Raji (cell line): ENCODE data around the gene ADARB1.

Source experiments
- POLR2A ChIP-seq: IDR thresholded peaks from 2 replicates; pipeline ENCODE4 v1.6.1; 2011; ENCODE audit warnings: low read depth, low read length, control low read depth; ENCODE audit not compliant: insufficient read depth

Gene ADARB1

DNA sequence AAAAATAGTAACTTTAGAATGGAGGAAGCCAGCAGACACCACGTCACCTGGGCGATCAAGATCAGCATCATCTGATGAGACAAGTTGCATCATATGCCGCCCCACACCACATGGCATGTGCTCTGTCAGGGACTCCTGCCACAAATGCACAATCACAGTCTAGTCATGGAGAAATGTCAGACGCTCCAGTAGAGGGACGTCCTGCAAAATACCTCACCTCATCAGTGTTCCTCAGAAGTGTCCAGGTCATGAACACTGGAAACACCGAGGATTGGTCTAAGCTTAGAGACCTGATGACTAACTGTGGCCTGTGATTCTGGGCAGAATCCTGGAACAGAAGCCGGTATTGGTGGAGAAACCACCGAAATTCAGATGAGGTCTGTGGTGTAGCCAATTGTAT lies 14.3 kb downstream of the ADARB1 start:
- no peak for TF ChIP-seq POLR2A

DNA sequence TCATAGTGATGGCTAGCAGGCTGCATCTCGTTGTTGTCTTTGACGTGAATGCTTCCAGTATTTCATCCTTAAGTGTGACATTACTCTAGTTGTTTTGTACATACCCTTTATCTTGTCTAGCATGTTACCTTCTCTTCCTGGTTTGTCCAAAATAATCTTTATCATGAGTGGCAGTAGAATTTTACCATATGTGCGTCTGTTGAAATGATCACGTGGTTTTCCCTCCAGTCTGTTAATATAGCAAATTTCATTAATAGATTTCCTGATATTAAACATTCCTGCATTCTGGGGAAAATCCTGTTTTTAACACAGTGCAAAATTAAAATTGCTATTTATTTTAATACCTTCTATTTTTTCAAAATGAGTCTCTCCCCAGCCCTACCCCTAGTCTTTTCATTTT lies 15.6 kb downstream of the ADARB1 start:
- no peak for TF ChIP-seq POLR2A

DNA sequence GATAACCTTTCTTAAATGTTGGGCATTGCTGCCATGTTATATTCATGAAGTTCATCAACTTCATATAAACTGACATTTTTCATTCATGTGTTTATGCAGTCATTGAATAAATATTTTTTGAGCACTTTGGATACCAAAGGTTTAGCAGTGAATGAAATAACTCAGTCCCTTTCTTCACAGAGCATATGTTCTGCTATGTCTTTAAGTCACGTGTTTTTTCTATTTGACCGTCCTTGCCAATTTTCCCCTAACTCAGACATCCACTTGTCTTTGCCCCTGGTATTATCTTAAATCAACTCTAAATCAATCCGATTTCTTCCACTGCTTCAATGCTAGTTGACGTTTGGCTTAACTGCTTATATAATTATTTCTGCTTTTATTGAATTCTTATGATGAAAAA lies 16.6 kb downstream of the ADARB1 start:
- no peak for TF ChIP-seq POLR2A

DNA sequence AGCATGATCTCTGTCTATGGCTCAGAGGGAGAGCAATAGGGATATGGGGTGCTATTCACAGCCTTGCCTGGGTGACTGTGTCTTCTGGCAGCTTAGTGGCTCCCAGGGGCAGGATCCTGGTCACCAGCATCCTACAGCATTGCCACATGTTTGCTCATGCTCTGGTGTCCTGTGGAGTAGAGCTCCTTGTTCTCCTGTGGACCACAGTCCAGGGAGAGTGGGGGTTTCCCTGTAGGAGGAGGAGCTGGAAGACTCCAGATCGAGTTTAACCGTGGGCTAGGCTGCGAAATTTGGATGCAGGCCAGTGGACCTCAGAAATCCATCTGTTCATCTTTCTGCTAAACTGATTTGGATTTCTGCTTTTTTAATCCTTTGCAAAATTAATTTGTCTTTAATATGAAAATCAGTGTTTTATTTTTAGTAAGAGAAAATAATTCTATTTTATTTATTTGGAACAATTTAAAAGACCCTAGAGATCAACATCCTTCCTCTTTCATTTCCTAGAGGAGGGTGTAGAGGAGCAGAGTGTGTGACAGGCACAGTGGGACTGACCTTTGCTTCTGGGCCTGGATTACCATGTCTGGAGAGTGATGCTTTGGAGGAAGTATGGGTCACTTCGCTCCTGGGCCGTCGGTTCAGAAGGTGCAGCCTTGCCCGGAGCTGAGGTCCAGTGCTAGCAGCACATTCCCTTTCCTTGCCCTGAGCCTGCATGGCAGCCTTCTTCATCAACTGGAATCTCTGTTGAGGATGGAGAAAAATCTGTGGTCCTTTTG lies 17.4 kb downstream of the ADARB1 start:
- no peak for TF ChIP-seq POLR2A

DNA sequence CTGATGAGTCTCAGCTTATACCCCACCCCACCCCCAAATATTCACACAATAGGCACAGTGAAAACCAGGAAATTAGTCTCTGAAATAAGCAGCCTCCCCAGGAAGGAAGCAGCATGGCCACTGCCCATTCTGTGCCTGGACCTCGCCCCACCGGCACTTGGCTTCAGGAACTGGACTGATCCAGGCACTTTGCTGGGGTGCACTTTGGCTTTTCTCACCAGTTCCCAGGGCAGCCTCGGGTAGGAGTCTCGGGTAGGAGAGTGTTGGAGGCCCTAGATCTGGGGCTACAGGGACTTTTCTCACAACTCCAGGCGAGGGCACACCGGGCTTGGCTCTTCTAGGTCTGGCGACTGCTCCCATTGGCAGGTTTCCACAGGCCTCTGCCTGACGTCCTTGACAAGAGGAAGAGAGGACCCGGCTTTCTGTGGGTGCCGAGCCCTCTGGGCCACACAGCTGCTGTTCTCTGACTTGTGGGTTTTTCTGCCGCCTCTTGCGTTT lies 18.7 kb downstream of the ADARB1 start:
- TF ChIP-seq POLR2A, result no peak

DNA sequence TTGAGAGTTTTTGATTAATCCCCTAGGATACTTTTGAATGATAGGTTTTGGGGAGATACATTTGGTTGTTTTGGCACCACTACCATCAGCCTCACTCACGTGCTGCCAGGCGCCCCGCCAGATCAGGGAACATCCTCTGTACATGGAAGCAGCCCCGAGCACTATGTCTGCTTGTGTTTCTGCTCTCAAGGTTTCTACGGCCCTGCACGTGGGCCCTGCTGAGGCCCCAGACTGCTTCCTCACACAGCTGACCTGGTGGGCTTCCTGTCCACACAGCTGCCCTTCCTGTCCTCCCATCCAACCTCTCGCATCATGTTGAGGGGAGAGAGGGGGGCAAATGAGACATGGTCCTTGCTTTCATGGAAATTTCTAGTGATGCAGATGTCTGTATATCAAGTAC lies 20.0 kb downstream of the ADARB1 start:
- no peak for TF ChIP-seq POLR2A

DNA sequence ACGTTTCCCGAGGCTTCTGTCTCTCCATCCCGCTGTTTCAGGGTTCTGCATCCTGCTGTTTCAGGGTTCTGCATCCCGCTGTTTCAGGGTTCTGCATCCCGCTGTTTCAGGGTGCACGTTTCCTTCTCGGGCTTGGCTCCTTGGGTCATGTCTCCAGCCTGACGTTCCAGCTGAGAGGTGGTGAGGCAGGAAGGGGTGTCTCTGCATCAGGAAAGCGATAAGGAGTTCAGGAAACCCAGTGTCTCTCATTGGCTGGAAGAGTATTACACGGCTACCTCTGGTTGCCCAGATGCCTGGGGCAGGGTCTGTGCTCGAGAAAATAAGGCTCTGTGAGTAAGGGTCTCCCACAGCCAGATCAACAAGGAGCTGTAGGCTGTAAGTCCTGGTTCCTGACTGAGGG lies 21.1 kb downstream of the ADARB1 start:
- TF ChIP-seq POLR2A, result no peak

DNA sequence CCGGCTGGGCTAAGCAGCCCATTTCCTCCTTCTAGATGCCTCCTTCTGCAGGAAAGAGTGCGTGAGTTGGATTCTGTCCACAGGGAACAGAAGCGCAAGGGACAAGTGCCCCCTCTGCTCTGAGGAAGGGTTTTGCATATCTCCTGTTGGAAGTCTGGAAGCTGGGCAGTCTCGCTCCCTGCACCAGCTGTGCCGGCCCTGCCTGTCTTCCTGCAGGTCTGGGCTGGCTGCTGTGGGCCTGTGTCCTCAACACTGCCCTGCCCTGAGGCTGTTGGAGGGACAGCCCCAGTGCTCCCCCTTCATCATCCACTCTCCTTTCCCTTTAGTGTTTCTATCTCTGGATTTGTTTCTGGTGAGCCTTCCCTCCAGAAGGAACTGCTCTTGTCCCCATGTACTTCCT lies 21.8 kb downstream of the ADARB1 start:
- TF ChIP-seq POLR2A, result no peak

DNA sequence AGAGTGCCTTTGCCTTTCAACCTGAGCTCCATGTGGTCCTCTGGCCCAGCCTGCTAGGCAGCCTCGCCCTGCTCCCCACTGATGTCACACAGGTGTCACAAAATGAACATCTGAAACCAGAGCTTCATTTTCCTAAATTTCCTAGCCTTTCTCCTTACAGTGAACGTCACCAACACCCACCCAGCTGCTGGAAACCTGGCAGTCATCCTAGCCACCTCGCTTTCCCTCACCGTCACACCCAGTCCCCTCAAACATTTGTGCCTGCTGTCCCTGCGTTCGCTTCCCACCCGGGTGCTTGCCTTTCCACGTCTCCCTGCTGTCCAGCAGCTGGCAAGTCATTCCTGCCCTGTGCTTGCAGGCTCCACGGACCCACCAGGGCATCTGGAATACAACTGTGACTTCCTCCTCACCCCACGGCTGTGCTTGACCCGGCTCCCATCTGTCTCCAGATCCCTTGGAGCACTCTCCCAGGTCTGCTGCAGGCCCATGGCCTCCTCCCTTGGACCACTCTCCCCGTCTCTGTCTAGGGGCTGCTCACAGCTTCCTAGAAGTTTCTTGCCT lies 23.5 kb downstream of the ADARB1 start:
- TF ChIP-seq POLR2A, result no peak

DNA sequence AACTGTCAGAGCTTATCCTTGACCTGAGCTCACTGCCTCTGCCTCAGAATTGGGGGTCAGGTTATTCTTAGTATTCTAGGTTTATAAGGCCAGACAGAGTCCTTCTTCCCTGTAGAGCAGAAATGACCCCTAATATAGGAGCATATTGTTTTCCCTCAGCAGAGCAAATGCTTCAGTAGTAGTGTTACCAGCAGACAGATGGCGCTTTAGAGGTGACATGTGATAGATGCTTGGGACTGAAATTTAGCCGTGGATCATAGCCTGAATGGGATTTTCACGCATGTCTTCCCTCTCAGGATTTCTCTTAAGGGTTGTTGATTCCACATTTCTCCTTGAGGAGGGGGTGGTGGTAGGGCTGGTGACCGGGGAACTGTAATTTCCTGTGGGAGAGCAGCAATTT lies 24.5 kb downstream of the ADARB1 start:
- no peak for TF ChIP-seq POLR2A

DNA sequence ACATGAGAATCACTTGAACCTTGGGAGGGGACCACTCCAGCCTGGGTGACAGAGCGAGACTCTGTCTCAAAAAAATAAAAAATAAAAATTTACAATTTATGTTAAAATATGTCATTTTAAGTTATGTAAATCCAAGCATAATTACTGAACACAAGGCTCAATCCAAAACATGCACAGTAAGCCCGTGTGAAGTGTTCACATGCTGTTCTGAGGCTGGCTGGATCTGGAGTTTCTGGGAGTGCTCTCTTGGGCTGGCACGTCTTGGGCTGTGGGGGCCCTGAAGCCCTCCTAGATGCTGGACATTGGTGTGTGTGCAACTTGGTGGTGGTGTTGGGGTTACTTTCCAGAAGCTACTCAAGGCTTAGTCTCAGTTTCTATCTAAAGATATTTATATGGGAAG lies 25.2 kb downstream of the ADARB1 start:
- TF ChIP-seq POLR2A, result no peak

DNA sequence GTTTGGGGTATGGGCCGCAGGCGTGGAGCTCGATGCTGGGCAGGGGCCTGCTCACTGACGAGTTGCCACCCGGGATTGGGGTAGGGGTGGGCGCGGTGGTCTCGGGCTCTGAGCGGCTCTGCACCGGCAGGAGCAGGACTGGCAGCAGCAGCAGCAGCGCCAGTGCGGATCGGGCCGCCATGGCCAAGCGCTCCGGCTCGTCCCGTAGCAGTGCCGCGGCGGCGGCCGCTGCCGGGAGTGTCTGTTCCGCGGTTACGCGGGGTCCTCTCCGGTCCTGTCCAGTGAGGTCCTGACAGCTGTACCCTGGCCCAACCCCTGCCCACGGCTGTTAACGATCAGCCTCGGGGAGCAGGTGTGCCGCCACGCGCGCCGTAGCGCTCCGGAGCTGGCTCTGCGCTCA lies 26.5 kb downstream of the ADARB1 start:
- no peak for TF ChIP-seq POLR2A

DNA sequence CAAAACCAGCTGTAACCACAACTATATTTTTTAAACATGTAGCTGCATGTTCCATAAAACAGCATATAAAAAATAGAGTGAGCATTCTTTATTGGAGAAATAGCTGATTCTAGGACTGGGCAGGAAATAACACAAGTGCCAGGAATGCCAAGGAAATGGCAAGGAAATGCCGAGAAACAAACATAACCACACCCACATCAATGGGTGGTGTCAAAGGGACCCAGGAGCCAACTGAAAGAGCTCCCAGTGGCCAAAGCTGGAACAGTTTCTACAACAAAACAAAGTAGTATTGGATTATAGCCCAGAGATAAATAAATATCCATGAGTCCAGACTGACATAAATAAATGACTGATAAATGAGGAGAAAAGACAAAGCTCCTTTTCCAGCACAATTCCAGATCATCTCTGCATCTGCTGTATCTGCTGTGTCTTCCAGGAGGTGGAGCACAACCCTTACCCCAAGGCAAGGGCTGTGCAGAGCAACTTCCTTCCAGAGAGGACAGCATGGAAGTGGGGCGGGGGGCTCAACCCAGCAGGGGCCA lies 28.1 kb downstream of the ADARB1 start:
- TF ChIP-seq POLR2A, result no peak

DNA sequence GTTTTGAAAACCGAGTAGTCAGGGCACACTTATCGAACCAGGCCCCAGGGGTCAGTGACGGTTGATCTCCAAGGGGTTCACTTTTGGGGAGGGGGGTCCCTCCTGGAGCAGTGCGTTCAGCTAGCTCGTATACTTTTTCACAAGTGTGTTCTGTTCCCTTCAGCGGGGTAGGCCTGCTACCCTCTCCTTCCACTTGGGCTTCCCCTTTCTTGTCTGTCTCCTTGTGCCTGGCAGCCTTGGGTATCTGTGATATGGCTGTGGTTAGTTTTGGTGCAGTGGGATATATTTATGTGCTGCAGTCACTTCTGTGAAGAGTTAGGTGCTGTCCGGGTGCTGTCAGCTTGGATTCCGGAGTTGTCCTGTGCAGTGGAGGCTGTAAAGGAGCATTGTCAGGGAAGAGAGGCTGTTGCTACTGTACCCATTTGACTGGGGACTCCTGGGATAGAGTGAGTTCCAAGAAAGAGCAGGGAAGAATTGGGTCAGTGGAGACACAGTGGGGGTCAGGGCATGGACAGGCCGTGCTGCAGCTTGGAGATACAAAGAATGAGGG lies 29.7 kb downstream of the ADARB1 start:
- TF ChIP-seq POLR2A, result no peak

DNA sequence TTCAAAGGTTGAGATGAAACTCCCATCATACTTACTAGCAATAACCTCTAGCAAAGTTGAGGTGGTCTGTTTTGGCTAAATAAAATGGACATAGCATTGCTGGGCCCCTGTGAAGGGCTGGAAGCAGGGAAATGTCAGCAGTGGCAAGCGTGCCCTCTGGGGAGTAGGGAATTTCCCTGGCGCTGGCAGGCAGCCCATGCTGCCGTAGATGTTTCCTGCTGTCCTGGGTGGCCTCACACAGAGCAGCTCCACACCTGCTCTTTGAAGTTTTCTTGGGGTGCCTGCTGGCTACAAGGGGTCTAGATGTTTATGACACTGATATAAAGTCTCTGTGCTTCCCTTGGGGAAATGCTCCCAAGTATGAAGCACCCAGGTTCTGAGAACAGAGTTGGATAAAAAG lies 30.2 kb downstream of the ADARB1 start:
- no peak for TF ChIP-seq POLR2A

DNA sequence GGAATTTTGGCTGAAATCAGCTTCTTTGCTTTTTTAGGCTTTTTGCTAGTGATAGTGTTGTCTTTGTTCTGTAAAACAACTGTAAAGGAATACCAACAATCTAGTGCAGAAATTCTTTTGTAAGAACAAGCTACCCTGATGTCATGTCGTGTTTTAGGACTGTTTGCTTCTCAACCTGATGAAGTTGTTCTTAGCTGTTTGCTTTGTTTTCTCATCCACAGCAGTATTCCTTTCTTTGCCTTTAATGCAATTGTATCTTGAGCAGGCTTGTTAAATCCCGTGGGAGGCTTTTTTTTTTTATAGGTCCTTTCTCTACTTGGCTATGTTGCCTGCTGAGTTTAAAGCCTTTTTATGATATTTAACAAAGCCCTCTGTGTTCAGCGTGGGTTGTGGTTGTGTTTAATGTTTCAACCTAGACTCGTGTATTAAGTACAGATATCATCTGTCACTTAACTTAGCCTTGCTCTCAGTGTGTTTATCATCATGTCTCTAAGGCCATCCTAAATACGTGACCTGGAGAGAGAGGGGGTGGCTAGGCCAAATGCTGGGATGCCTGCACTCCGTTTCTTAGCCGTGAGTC lies 31.6 kb downstream of the ADARB1 start:
- no peak for TF ChIP-seq POLR2A
